Measurements from ENCODE around the gene COPS7A. TPM values are rescaled to one million over a fixed set of nuclear protein-coding genes. Genes with fewer than 3 reads are reported as not detected.

COPS7A gene
- total and polyA plus RNA-seq, 9 of the 15 experiments (the other 6 are each of a cell fraction or from before 2014, with no cell fraction given) = 12.7 to 36.0 (median 24.3) TPM

DNA sequence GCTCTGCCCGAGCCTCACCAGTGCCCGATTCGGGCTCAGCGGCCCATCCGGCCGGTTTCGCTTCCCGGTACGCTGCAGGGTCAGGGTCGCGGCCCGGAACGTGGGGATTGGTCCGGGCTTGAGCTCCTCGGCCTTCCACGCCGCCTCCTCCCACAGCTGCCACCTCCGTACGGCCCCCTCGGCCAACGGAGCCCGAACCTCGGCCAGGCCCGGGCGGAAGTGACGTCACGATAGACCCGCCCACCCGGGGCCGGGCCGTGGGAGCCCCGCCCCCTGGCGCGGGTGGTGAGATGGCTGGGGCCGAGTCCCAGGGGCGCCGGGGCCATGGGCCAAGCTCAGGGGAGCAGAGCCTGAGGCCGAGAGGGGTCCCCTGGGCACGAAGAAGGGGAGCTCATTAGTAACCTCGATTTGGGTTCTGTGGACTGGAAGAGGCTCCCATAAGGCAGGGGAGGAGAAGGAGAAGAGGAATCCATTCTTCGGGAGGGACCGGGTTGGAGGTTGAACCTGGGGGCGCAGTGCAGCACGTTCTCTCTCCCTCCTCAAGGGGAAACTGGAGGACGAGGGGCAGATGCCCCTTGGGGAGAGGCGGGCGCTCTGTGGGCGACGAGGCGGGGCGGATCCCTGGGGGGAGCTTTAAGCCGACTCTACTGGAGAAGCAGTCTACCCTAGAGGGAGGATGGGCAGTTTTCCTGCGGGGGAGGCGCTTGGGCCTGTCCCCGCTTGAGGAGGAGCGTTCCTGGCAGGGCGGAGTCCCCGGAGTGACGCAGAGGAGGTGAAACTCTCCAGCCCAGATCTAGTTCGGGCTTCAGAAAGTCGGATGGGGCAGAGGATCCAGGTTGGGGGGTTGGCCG lies 29.3 kb downstream of the COPS7A start, which contains the start of gene MLF2 (continued):
- TF ChIP-seq, protein P1, sequence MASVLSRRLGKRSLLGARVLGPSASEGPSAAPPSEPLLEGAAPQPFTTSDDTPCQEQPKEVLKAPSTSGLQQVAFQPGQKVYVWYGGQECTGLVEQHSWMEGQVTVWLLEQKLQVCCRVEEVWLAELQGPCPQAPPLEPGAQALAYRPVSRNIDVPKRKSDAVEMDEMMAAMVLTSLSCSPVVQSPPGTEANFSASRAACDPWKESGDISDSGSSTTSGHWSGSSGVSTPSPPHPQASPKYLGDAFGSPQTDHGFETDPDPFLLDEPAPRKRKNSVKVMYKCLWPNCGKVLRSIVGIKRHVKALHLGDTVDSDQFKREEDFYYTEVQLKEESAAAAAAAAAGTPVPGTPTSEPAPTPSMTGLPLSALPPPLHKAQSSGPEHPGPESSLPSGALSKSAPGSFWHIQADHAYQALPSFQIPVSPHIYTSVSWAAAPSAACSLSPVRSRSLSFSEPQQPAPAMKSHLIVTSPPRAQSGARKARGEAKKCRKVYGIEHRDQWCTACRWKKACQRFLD (CRISPR knock-in tag; IDR thresholded peaks at IDR 0.05) = no peak
- TF ChIP-seq, protein P2, sequence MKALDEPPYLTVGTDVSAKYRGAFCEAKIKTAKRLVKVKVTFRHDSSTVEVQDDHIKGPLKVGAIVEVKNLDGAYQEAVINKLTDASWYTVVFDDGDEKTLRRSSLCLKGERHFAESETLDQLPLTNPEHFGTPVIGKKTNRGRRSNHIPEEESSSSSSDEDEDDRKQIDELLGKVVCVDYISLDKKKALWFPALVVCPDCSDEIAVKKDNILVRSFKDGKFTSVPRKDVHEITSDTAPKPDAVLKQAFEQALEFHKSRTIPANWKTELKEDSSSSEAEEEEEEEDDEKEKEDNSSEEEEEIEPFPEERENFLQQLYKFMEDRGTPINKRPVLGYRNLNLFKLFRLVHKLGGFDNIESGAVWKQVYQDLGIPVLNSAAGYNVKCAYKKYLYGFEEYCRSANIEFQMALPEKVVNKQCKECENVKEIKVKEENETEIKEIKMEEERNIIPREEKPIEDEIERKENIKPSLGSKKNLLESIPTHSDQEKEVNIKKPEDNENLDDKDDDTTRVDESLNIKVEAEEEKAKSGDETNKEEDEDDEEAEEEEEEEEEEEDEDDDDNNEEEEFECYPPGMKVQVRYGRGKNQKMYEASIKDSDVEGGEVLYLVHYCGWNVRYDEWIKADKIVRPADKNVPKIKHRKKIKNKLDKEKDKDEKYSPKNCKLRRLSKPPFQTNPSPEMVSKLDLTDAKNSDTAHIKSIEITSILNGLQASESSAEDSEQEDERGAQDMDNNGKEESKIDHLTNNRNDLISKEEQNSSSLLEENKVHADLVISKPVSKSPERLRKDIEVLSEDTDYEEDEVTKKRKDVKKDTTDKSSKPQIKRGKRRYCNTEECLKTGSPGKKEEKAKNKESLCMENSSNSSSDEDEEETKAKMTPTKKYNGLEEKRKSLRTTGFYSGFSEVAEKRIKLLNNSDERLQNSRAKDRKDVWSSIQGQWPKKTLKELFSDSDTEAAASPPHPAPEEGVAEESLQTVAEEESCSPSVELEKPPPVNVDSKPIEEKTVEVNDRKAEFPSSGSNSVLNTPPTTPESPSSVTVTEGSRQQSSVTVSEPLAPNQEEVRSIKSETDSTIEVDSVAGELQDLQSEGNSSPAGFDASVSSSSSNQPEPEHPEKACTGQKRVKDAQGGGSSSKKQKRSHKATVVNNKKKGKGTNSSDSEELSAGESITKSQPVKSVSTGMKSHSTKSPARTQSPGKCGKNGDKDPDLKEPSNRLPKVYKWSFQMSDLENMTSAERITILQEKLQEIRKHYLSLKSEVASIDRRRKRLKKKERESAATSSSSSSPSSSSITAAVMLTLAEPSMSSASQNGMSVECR (CRISPR knock-in tag; IDR thresholded peaks at IDR 0.05) = 0 out of 2 replicates have a peak, but pooled peaks have one; percentile 21
- TF ChIP-seq RB1 (IDR thresholded peaks at IDR 0.05; ENCODE audit: low read depth) = peak; percentile 44; the same call in 1 of the 2 replicates
- no peak for TF ChIP-seq NCOA4 (IDR thresholded peaks at IDR 0.05; ENCODE audit: partially characterized antibody)
- TF ChIP-seq ZFP30 (CRISPR knock-in tag; IDR thresholded peaks at IDR 0.05; ENCODE audit: borderline replicate concordance) = no peak
- no peak for TF ChIP-seq ZNF695 (CRISPR knock-in tag; IDR thresholded peaks at IDR 0.05)
- TF ChIP-seq JUND (IDR thresholded peaks at IDR 0.05; ENCODE audit: borderline replicate concordance, low read depth, low read length) = peak; percentile 75
- TF ChIP-seq JUND (tag; IDR thresholded peaks at IDR 0.05; ENCODE audit: borderline replicate concordance, low read depth, low read length) = peak; percentile 10; the same call in 1 of the 3 replicates
- TF ChIP-seq PHF21A (IDR thresholded peaks at IDR 0.05; ENCODE audit: borderline replicate concordance, low read depth) = no peak
- TF ChIP-seq NCOA1 (IDR thresholded peaks at IDR 0.05; ENCODE audit: low read depth) = peak; percentile 16; the same call in 1 of the 2 replicates
- TF ChIP-seq, protein P3, sequence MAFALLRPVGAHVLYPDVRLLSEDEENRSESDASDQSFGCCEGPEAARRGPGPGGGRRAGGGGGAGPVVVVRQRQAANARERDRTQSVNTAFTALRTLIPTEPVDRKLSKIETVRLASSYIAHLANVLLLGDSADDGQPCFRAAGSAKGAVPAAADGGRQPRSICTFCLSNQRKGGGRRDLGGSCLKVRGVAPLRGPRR (CRISPR knock-in tag; IDR thresholded peaks at IDR 0.05) = no peak
- peak; percentile 72; the same call in 1 of the 2 replicates for TF ChIP-seq POLR2AphosphoS5 (IDR thresholded peaks at IDR 0.05; ENCODE audit: control insufficient read depth, insufficient read depth, low read depth, low read length)
- no peak for TF ChIP-seq DIDO1 (tag; IDR thresholded peaks at IDR 0.05; ENCODE audit: low read depth)
- no peak for TF ChIP-seq KDM1A (IDR thresholded peaks at IDR 0.05)
- no peak for TF ChIP-seq ILK (tag; IDR thresholded peaks at IDR 0.05; ENCODE audit: borderline replicate concordance, low read depth)
- TF ChIP-seq KHSRP (IDR thresholded peaks at IDR 0.05) = peak; percentile 75
- TF ChIP-seq, protein P4, sequence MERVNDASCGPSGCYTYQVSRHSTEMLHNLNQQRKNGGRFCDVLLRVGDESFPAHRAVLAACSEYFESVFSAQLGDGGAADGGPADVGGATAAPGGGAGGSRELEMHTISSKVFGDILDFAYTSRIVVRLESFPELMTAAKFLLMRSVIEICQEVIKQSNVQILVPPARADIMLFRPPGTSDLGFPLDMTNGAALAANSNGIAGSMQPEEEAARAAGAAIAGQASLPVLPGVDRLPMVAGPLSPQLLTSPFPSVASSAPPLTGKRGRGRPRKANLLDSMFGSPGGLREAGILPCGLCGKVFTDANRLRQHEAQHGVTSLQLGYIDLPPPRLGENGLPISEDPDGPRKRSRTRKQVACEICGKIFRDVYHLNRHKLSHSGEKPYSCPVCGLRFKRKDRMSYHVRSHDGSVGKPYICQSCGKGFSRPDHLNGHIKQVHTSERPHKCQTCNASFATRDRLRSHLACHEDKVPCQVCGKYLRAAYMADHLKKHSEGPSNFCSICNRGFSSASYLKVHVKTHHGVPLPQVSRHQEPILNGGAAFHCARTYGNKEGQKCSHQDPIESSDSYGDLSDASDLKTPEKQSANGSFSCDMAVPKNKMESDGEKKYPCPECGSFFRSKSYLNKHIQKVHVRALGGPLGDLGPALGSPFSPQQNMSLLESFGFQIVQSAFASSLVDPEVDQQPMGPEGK (CRISPR knock-in tag; IDR thresholded peaks at IDR 0.05; ENCODE audit: borderline replicate concordance) = no peak
- no peak for TF ChIP-seq NR1H2 (CRISPR knock-in tag; IDR thresholded peaks at IDR 0.05)

Measured in K562 (cell line).